Measurements from ENCODE around the gene COA1. TPM values are rescaled to one million over a fixed set of nuclear protein-coding genes. Genes with fewer than 3 reads are reported as not detected.

The COA1 gene
- total RNA-seq, 1 donor from 2014 or later, result 16.3 TPM

- intact Hi-C loops (cut with DNase I), result loop anchor here (2.0 to 5.0 kb wide), 2 partner anchors 51 to 136 kb away; no protein-coding TSS in a partner anchor
- Histone ChIP-seq H3K9me3 (no peaks in the 10 kb centered on the region), H3K27me3 (no peaks in the 10 kb centered on the region), H3K36me3 (peaks cover 0 to 5% of the 10 kb centered on the region in 2 donors), H3K27ac (no peak overlapping the region), H3K4me3 (no peak overlapping the region), H3K4me1 (no peaks in the 10 kb centered on the region)
- no peak for TF ChIP-seq CTCF (IDR thresholded peaks at IDR 0.05)
- DNase-seq (ENCODE audit: low spot score in 2 of 2), result no peak
These were observed 27.8 kb downstream of the COA1 start for GRCh38 chr7:43701500-43701854.

- no peak for DNase-seq (ENCODE audit: low spot score in 2 of 2)
- Histone ChIP-seq H3K36me3 (peaks cover 0 to 5% of the 10 kb centered on the region in 2 donors), H3K9me3 (no peaks in the 10 kb centered on the region), H3K4me1 (no peaks in the 10 kb centered on the region), H3K4me3 (no peak overlapping the region), H3K27ac (no peak overlapping the region), H3K27me3 (no peaks in the 10 kb centered on the region)
- intact Hi-C loops (cut with DNase I), result loop anchor here (1.0 to 5.0 kb wide), 4 partner anchors 20 to 136 kb away; no protein-coding TSS in a partner anchor
- TF ChIP-seq CTCF (IDR thresholded peaks at IDR 0.05), result no peak
These were observed 28.4 kb downstream of the COA1 start for GRCh38 chr7:43700646-43701499.

GRCh38 chr7:43700059-43700501 is 29.2 kb downstream of the COA1 start:
- Histone ChIP-seq H3K9me3 (no peaks in the 10 kb centered on the region), H3K4me3 (peak overlapping the region in 1 of 2 donors; percentile 39), H3K27me3 (no peaks in the 10 kb centered on the region), H3K27ac (no peak overlapping the region), H3K4me1 (no peaks in the 10 kb centered on the region), H3K36me3 (no peaks in the 10 kb centered on the region)
- intact Hi-C loops (cut with DNase I), result loop anchor here (1.0 to 5.0 kb wide), 4 partner anchors 21 to 137 kb away; no protein-coding TSS in a partner anchor
- DNase-seq (ENCODE audit: low spot score in 2 of 2), result no peak
- TF ChIP-seq CTCF (IDR thresholded peaks at IDR 0.05), result peak; percentile 56 to 75 (median 60)

GRCh38 chr7:43698460-43699255 is 30.7 kb downstream of the COA1 start:
- no peak for DNase-seq (ENCODE audit: low spot score in 2 of 2)
- Histone ChIP-seq H3K27ac (no peak overlapping the region), H3K36me3 (no peaks in the 10 kb centered on the region), H3K27me3 (no peaks in the 10 kb centered on the region), H3K9me3 (no peaks in the 10 kb centered on the region), H3K4me3 (no peak overlapping the region), H3K4me1 (no peaks in the 10 kb centered on the region)
- TF ChIP-seq CTCF (IDR thresholded peaks at IDR 0.05), result no peak
- intact Hi-C loops (cut with DNase I), result no loop called here

GRCh38 chr7:43697690-43698089 is 31.6 kb downstream of the COA1 start:
- intact Hi-C loops (cut with DNase I), result no loop called here
- no peaks in the 10 kb centered on the region for H3K36me3 ChIP-seq
- H3K9me3 ChIP-seq, result no peaks in the 10 kb centered on the region
- H3K4me3 ChIP-seq, result no peak overlapping the region
- no peak overlapping the region for H3K27ac ChIP-seq
- H3K27me3 ChIP-seq, result no peaks in the 10 kb centered on the region
- DNase-seq (ENCODE audit: low spot score in 2 of 2), result no peak
- no peaks in the 10 kb centered on the region for H3K4me1 ChIP-seq
- no peak for TF ChIP-seq CTCF (IDR thresholded peaks at IDR 0.05)
